H1 (cell line): ENCODE results near the gene CARD11. TPM values are rescaled to one million over a fixed set of nuclear protein-coding genes. Genes with fewer than 3 reads are reported as not detected.

ENCODE experiments used
- CTCF ChIA-PET: fragments of 300-600 bp; sonication (Branson Sonifier 250); formaldehyde crosslinking; loops from one replicate; lab custom pipeline; 2021; ENCODE audit not compliant: partially characterized antibody; lab: Charles Lee
- POLR2A ChIA-PET: fragments of 300-600 bp; sonication (Branson Sonifier 250); formaldehyde crosslinking; loops from one replicate; lab custom pipeline; 2021; ENCODE audit warnings: inconsistent platforms; ENCODE audit not compliant: partially characterized antibody; lab: Charles Lee
- DNase-seq, 2 experiments: peaks; one replicate each; pipeline versions ENCODE4 v3.0.0 to v3.0.0-alpha.2; 2010 to 2022; ENCODE audit warnings: low spot score in 2 of 2, low read depth in 1 of 2, mixed read lengths in 1 of 2
- FAIRE-seq: peaks from 2 replicates; lab custom pipeline; 2011; peaks lifted over from hg19 to GRCh38; lab: Jason Lieb, UNC
- H2AFZ ChIP-seq: 2 replicates; pipeline ENCODE4 v1.8.1; 2012; ENCODE audit warnings: low read length, inconsistent platforms
- H2AK5ac ChIP-seq: 2 replicates; pipeline ENCODE4 v1.6.1; 2013; ENCODE audit warnings: low read depth, low read length
- H2BK120ac ChIP-seq: replicated peaks from 2 replicates; pipeline ENCODE3; 2013; ENCODE audit warnings: low read depth, low read length, inconsistent platforms
- H2BK12ac ChIP-seq: 2 replicates; pipeline ENCODE4 v1.6.1; 2013; ENCODE audit warnings: low read depth, low read length
- H2BK15ac ChIP-seq: 2 replicates; pipeline ENCODE4 v1.6.1; 2013; ENCODE audit warnings: low read length
- H2BK20ac ChIP-seq: 2 replicates; pipeline ENCODE4 v1.6.1; 2013; ENCODE audit warnings: low read length
- H2BK5ac ChIP-seq: 2 replicates; pipeline ENCODE4 v1.6.1; 2013; ENCODE audit warnings: low read depth, low read length
- H3K14ac ChIP-seq: 2 replicates; pipeline ENCODE4 v1.6.1; 2013; ENCODE audit warnings: inconsistent platforms; ENCODE audit not compliant: insufficient read length
- H3K18ac ChIP-seq: 2 replicates; pipeline ENCODE4 v1.6.1; 2013; ENCODE audit warnings: low read length; ENCODE audit errors: extremely low read depth
- H3K23ac ChIP-seq: 2 replicates; pipeline ENCODE4 v1.6.1; 2013; ENCODE audit warnings: inconsistent platforms; ENCODE audit not compliant: insufficient read length
- H3K23me2 ChIP-seq: 2 replicates; pipeline ENCODE4 v1.6.1; 2013; ENCODE audit warnings: low read depth, low read length
- H3K27ac ChIP-seq: 2 replicates; pipeline ENCODE4 v1.6.1; 2011; ENCODE audit warnings: low read depth, low read length, inconsistent platforms
- H3K27me3 ChIP-seq, 4 experiments: replicated peaks in 1 of 4; 1 replicate in 1 of 4; 2 replicates in 3 of 4; pipeline versions ENCODE4 v1.6.1 to v1.8.1; 2011 to 2013; ENCODE audit warnings: low read length in 3 of 4, mild to moderate bottlenecking in 3 of 4, inconsistent platforms in 2 of 4, mixed read lengths in 2 of 4, moderate library complexity in 1 of 4; ENCODE audit not compliant: control insufficient read depth in 3 of 4, insufficient read depth in 3 of 4; ENCODE audit errors: extremely low read depth in 1 of 4
- H3K36me3 ChIP-seq, 4 experiments: 2 replicates each; pipeline versions ENCODE4 v1.6.1 to v1.8.1; 2011 to 2013; ENCODE audit warnings: mild to moderate bottlenecking in 4 of 4, low read length in 3 of 4, moderate library complexity in 2 of 4, control low read depth in 1 of 4, inconsistent platforms in 1 of 4; ENCODE audit not compliant: insufficient read depth in 4 of 4, control insufficient read depth in 2 of 4
- H3K4ac ChIP-seq: replicated peaks from 2 replicates; pipeline ENCODE3; 2013; ENCODE audit warnings: low read length, low read depth, mixed read lengths, inconsistent platforms; ENCODE audit not compliant: insufficient read length
- H3K4me1 ChIP-seq, 4 experiments: replicated peaks in 1 of 4; 1 replicate in 1 of 4; 2 replicates in 3 of 4; pipeline versions ENCODE4 v1.6.1 to v1.8.1; 2011 to 2013; ENCODE audit warnings: low read length in 3 of 4, inconsistent platforms in 2 of 4, mixed read lengths in 1 of 4; ENCODE audit not compliant: insufficient read depth in 4 of 4, control insufficient read depth in 3 of 4
- H3K4me2 ChIP-seq, 2 experiments: 2 replicates each; pipeline versions ENCODE4 v1.6.1 to v1.8.1; 2011 to 2013; ENCODE audit warnings: low read depth in 2 of 2, low read length in 2 of 2, control low read depth in 1 of 2, inconsistent platforms in 1 of 2, mild to moderate bottlenecking in 1 of 2; ENCODE audit not compliant: insufficient read depth in 1 of 2
- H3K4me3 ChIP-seq, 4 experiments: fragments of 200-600, 300-600 bp in 1 of 4; sonication (generic), shearing (Covaris generic), sonication (Bioruptor Twin) in 1 of 4; 2 replicates each; pipeline versions ENCODE4 v1.5.1 to v1.8.1; 2011 to 2016; ENCODE audit warnings: low read length in 4 of 4, low read depth in 3 of 4, control low read depth in 2 of 4, inconsistent platforms in 2 of 4, mild to moderate bottlenecking in 2 of 4, mixed read lengths in 1 of 4, moderate library complexity in 1 of 4; ENCODE audit not compliant: insufficient read depth in 2 of 4; ENCODE audit errors: extremely low read depth in 1 of 4
- H3K56ac ChIP-seq: replicated peaks from 2 replicates; pipeline ENCODE3; 2013; ENCODE audit warnings: low read depth, mild to moderate bottlenecking, mixed read lengths, low read length, inconsistent platforms; ENCODE audit not compliant: insufficient read length
- H3K79me1 ChIP-seq: 2 replicates; pipeline ENCODE4 v1.6.1; 2013; ENCODE audit warnings: low read depth, low read length, control low read depth
- H3K79me2 ChIP-seq, 2 experiments: 2 replicates each; pipeline versions ENCODE4 v1.6.1 to v1.8.1; 2012 to 2013; ENCODE audit warnings: low read length in 2 of 2, mild to moderate bottlenecking in 2 of 2, inconsistent platforms in 1 of 2; ENCODE audit not compliant: insufficient read depth in 2 of 2, control insufficient read depth in 1 of 2
- H3K9ac ChIP-seq, 4 experiments: replicated peaks in 1 of 4; 1 replicate in 1 of 4; 2 replicates in 3 of 4; pipeline versions ENCODE4 v1.6.1 to v1.8.1; 2011 to 2013; ENCODE audit warnings: low read depth in 3 of 4, low read length in 3 of 4, control low read depth in 2 of 4, mild to moderate bottlenecking in 2 of 4, moderate library complexity in 2 of 4, inconsistent platforms in 1 of 4; ENCODE audit errors: extremely low read depth in 1 of 4
- H3K9me3 ChIP-seq, 2 experiments: 2 replicates each; pipeline versions ENCODE4 v1.6.1 to v1.8.1; 2012 to 2013; ENCODE audit warnings: mild to moderate bottlenecking in 2 of 2, moderate library complexity in 2 of 2, control low read depth in 1 of 2, inconsistent platforms in 1 of 2, low read depth in 1 of 2, low read length in 1 of 2, mixed read lengths in 1 of 2; ENCODE audit not compliant: insufficient read depth in 2 of 2
- H4K20me1 ChIP-seq, 2 experiments: replicated peaks in 1 of 2; 2 replicates each; pipeline versions ENCODE3 to v1.8.1; 2011 to 2013; ENCODE audit warnings: inconsistent platforms in 2 of 2, low read length in 2 of 2, mild to moderate bottlenecking in 1 of 2; ENCODE audit not compliant: insufficient read depth in 2 of 2, control insufficient read depth in 1 of 2
- H4K5ac ChIP-seq: 2 replicates; pipeline ENCODE4 v1.6.1; 2013; ENCODE audit warnings: low read length, low read depth, mixed read lengths, inconsistent platforms; ENCODE audit not compliant: insufficient read length
- H4K8ac ChIP-seq: 2 replicates; pipeline ENCODE4 v1.8.0; 2013; ENCODE audit warnings: mild to moderate bottlenecking, moderate library complexity, low read length, inconsistent platforms; ENCODE audit not compliant: insufficient read depth; ENCODE audit errors: extremely low read depth
- H4K91ac ChIP-seq: replicated peaks from 2 replicates; pipeline ENCODE3; 2013; ENCODE audit warnings: low read length, mixed read lengths, inconsistent platforms; ENCODE audit not compliant: insufficient read length
- CBX5 ChIP-seq: fragments of 300-800, 300-1000 bp; sonication (generic); IDR thresholded peaks from 2 replicates; pipeline ENCODE4 v1.7.1; 2016; ENCODE audit warnings: antibody characterized with exemption, low read length, low read depth
- KDM1A ChIP-seq: fragments of 200-600, 300-600 bp; sonication (generic); IDR thresholded peaks from 2 replicates; pipeline ENCODE4 v1.7.1; 2016; ENCODE audit warnings: mild to moderate bottlenecking, low read length, borderline replicate concordance
- KDM4A ChIP-seq: IDR thresholded peaks from one replicate; pipeline ENCODE4 v1.7.1; 2012; ENCODE audit warnings: low read depth, mild to moderate bottlenecking, moderate library complexity, low read length, inconsistent platforms; ENCODE audit not compliant: severe bottlenecking
- MAFK ChIP-seq: IDR thresholded peaks from 2 replicates; pipeline ENCODE4 v1.6.1; 2012; ENCODE audit warnings: low read depth, mild to moderate bottlenecking, improper control_type of control experiment, low read length
- PHF8 ChIP-seq: fragments of 200-600 bp; sonication (generic); conservative IDR thresholded peaks from 2 replicates; pipeline ENCODE4 v1.7.1; 2012; ENCODE audit warnings: low read depth, mild to moderate bottlenecking, inconsistent platforms, low read length, moderate library complexity
- SIRT6 ChIP-seq: IDR thresholded peaks from one replicate; pipeline ENCODE4 v1.7.1; 2012; ENCODE audit warnings: low read length, inconsistent platforms
- SIX5 ChIP-seq: IDR thresholded peaks from 2 replicates; pipeline ENCODE4 v1.6.1; 2011; ENCODE audit warnings: mild to moderate bottlenecking, low read depth, low read length
- SP4 ChIP-seq: IDR thresholded peaks from 2 replicates; pipeline ENCODE4 v1.6.1; 2012; ENCODE audit warnings: low read length, inconsistent platforms
- WGBS, 2 experiments: shearing (Covaris generic) in 1 of 2; methylation state at CpG; one replicate each; pipeline versions ENCODE4 v1.1.6 to v1.1.7; 2013 to 2015; ENCODE audit warnings: low lambda C conversion rate in 2 of 2, mixed read lengths in 2 of 2, inconsistent platforms in 1 of 2, low coverage in 1 of 2, missing lambda C conversion rate in 1 of 2; ENCODE audit not compliant: insufficient replicate concordance in 2 of 2, insufficient coverage in 1 of 2, insufficient read length in 1 of 2; ENCODE audit errors: extremely low coverage in 1 of 2, missing lambda C conversion rate in 1 of 2; 5-methylcytosine and 5-hydroxymethylcytosine counted together
- polyA plus RNA-seq, 7 experiments: library from polyadenylated mRNA; depleted of rRNA in 3 of 7; stranded (reverse) in 5 of 7; unstranded in 2 of 7; fragments of >200 nt in 5 of 7; fragments of 200-250 nt in 2 of 7; gene quantifications; 1 replicate in 5 of 7; 2 replicates in 1 of 7; 4 replicates in 1 of 7; pipeline versions ENCODE4 v1.2.1 to v1.2.3, GENCODE V29; 2011 to 2013; ENCODE audit warnings: missing spikeins in 2 of 7, mixed read lengths in 2 of 7
- total RNA-seq: library from RNA; stranded (reverse); fragmentation: NEBNext Ultra II Directional; extraction: Animal tissue kit (Norgen Biotek cat#: 25700); gene quantifications from 2 replicates; pipeline ENCODE4 v1.2.1, GENCODE V29; 2021
- TF ChIP-seq, protein P1 (sequence below): IDR thresholded peaks from 2 replicates; pipeline ENCODE4 v1.6.1; 2012; ENCODE audit warnings: low read length, inconsistent platforms
- TF ChIP-seq, protein P2 (sequence below), 3 experiments: IDR thresholded peaks; 1 replicate in 2 of 3; 2 replicates in 1 of 3; pipeline versions ENCODE4 v1.5.1 to v1.6.1; 2011; ENCODE audit warnings: low read length in 3 of 3, mild to moderate bottlenecking in 3 of 3, inconsistent platforms in 2 of 3, low read depth in 1 of 3, moderate library complexity in 1 of 3; ENCODE audit not compliant: insufficient read depth in 1 of 3; ENCODE audit errors: control extremely low read depth in 1 of 3

The CARD11 gene
- total and polyA plus RNA-seq, 2 of the 8 experiments (the other 6 are each of a cell fraction or from before 2014, with no cell fraction given): 12.6 to 29.8 TPM

DNA sequence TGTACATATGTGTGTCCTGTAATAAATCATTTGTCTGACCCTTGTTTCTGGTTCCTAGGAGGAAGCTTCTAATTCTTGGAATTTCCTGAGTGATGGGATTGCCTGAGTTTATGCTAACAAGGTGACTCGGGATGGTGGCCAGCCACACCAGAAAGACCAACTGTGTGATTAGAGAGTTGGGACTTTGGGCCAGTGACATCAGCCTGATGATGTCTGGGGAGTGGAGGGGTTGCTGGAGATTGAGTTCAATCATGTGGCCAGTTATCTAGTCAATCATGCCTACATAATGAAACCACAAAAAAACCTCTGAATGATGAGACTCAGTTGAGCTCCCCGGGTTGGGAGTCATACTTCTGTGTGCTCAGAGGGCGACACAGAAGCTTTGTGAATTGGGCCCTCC, 23.5 kb upstream of the CARD11 start:
- H3K23ac ChIP-seq: no peak overlapping the region
- CTCF ChIA-PET: interaction anchor here (0.6 to 7.2 kb wide), 15 partner anchors 7 to 226 kb away, joined by 3 to 51 read pairs (median 9); no protein-coding TSS in a partner anchor
- no peak for TF ChIP-seq KDM1A
- no peak for TF ChIP-seq PHF8
- no peak for TF ChIP-seq CBX5
- TF ChIP-seq, protein P1, sequence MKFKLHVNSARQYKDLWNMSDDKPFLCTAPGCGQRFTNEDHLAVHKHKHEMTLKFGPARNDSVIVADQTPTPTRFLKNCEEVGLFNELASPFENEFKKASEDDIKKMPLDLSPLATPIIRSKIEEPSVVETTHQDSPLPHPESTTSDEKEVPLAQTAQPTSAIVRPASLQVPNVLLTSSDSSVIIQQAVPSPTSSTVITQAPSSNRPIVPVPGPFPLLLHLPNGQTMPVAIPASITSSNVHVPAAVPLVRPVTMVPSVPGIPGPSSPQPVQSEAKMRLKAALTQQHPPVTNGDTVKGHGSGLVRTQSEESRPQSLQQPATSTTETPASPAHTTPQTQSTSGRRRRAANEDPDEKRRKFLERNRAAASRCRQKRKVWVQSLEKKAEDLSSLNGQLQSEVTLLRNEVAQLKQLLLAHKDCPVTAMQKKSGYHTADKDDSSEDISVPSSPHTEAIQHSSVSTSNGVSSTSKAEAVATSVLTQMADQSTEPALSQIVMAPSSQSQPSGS: no peak
- no peak for TF ChIP-seq SIRT6
- no peak for TF ChIP-seq KDM4A
- no peak for TF ChIP-seq MAFK
- TF ChIP-seq, protein P2, sequence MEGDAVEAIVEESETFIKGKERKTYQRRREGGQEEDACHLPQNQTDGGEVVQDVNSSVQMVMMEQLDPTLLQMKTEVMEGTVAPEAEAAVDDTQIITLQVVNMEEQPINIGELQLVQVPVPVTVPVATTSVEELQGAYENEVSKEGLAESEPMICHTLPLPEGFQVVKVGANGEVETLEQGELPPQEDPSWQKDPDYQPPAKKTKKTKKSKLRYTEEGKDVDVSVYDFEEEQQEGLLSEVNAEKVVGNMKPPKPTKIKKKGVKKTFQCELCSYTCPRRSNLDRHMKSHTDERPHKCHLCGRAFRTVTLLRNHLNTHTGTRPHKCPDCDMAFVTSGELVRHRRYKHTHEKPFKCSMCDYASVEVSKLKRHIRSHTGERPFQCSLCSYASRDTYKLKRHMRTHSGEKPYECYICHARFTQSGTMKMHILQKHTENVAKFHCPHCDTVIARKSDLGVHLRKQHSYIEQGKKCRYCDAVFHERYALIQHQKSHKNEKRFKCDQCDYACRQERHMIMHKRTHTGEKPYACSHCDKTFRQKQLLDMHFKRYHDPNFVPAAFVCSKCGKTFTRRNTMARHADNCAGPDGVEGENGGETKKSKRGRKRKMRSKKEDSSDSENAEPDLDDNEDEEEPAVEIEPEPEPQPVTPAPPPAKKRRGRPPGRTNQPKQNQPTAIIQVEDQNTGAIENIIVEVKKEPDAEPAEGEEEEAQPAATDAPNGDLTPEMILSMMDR (IDR thresholded peaks at IDR 0.05; ENCODE audit: control extremely low read depth in 1 of 3, insufficient read depth in 1 of 3, low read depth in 1 of 3, low read length in 3 of 3): no peak
- no peak for TF ChIP-seq SP4
- no peak for TF ChIP-seq SIX5

More for the DNA sequence above, 23.5 kb upstream of the CARD11 start:
- H3K4me1 ChIP-seq: peaks cover 0 to 4% (median 0%) of the 10 kb centered on the region in 4 experiments; a peak in 2 of 7 replicates
- no peak overlapping the region for H2AFZ ChIP-seq
- no peak overlapping the region for H3K14ac ChIP-seq
- no peaks in the 10 kb centered on the region; the same call in 1 of the 2 replicates for H3K23me2 ChIP-seq
- no peak overlapping the region for H3K4ac ChIP-seq
- H3K27ac ChIP-seq: no peak overlapping the region
- WGBS, 2 experiments: 92% methylated on average over 3 of the region's 3 CpGs; no CpG with 5 or more reads in 1 of the 2 experiments
- H3K79me2 ChIP-seq: no peaks in the 10 kb centered on the region
- no peak overlapping the region for H3K9ac ChIP-seq
- no peak overlapping the region for H4K8ac ChIP-seq
- no peak overlapping the region for H2AK5ac ChIP-seq
- peaks cover 0 to 4% of the 10 kb centered on the region in 2 experiments; a peak in 1 of 4 replicates for H3K9me3 ChIP-seq
- FAIRE-seq (no peak), DNase-seq (no peak)
- H3K4me3 ChIP-seq: no peak overlapping the region
- H4K20me1 ChIP-seq: no peaks in the 10 kb centered on the region
- no peaks in the 10 kb centered on the region for H3K79me1 ChIP-seq
- no peak overlapping the region for H3K4me2 ChIP-seq
- H2BK20ac ChIP-seq: no peak overlapping the region
- POLR2A ChIA-PET: interaction anchor here (0.6 kb wide), 1 partner anchor 167 kb away, joined by 3 read pairs; no protein-coding TSS in a partner anchor
- H3K27me3 ChIP-seq: no peaks in the 10 kb centered on the region
- no peak overlapping the region for H3K56ac ChIP-seq
- no peak overlapping the region for H4K5ac ChIP-seq
- no peak overlapping the region for H3K18ac ChIP-seq
- H2BK15ac ChIP-seq: no peak overlapping the region
- H3K36me3 ChIP-seq: no peaks in the 10 kb centered on the region
- H2BK5ac ChIP-seq: no peak overlapping the region
- no peak overlapping the region for H4K91ac ChIP-seq
- H2BK12ac ChIP-seq: no peak overlapping the region
- H2BK120ac ChIP-seq: no peak overlapping the region
